ENCODE results near the gene DIDO1.

DIDO1 gene

GRCh38 chr20:62950741-62951140 lies 24.4 kb upstream of the DIDO1 start:
- DNase-seq (ENCODE audit: low spot score) = no peak

- DNase-seq (ENCODE audit: low spot score) = no peak
Observed at GRCh38 chr20:62949962-62950361, 23.7 kb upstream of the DIDO1 start.

- DNase-seq (ENCODE audit: low spot score) = no peak
Observed at GRCh38 chr20:62949153-62949821, 23.0 kb upstream of the DIDO1 start.

- no peak for DNase-seq (ENCODE audit: low spot score)
Observed at GRCh38 chr20:62947532-62948300, 21.4 kb upstream of the DIDO1 start.

- no peak for DNase-seq (ENCODE audit: low spot score)
Observed at GRCh38 chr20:62946918-62947317, 20.6 kb upstream of the DIDO1 start.

- DNase-seq (ENCODE audit: low spot score) = no peak
Observed at GRCh38 chr20:62945771-62946339, 19.6 kb upstream of the DIDO1 start.

GRCh38 chr20:62944746-62945145 lies 18.4 kb upstream of the DIDO1 start:
- DNase-seq (ENCODE audit: low spot score) = no peak

- DNase-seq (ENCODE audit: low spot score) = no peak
Observed at GRCh38 chr20:62944184-62944583, 17.9 kb upstream of the DIDO1 start.

GRCh38 chr20:62943396-62943795 lies 17.1 kb upstream of the DIDO1 start:
- DNase-seq (ENCODE audit: low spot score) = no peak

GRCh38 chr20:62942456-62942855 lies 16.2 kb upstream of the DIDO1 start:
- no peak for DNase-seq (ENCODE audit: low spot score)

- DNase-seq (ENCODE audit: low spot score) = no peak
Observed at GRCh38 chr20:62941792-62942191, 15.5 kb upstream of the DIDO1 start.

- DNase-seq (ENCODE audit: low spot score) = no peak
Observed at GRCh38 chr20:62940875-62941274, 14.6 kb upstream of the DIDO1 start.

- peak; percentile 62 for DNase-seq (ENCODE audit: low spot score)
Observed at GRCh38 chr20:62938105-62938888, 12.0 kb upstream of the DIDO1 start, which contains the start of gene GID8. GID8 (plus strand) TSS chr20:62938147; CDS start chr20:62941503, 3,356 bp downstream.

- peak; percentile 97 for DNase-seq (ENCODE audit: low spot score)
Observed at GRCh38 chr20:62937268-62938104, 11.2 kb upstream of the DIDO1 start.

- DNase-seq (ENCODE audit: low spot score) = no peak
Observed at GRCh38 chr20:62935968-62936585, 9.8 kb upstream of the DIDO1 start.

- no peak for DNase-seq (ENCODE audit: low spot score)
Observed at GRCh38 chr20:62935204-62935967, 9.1 kb upstream of the DIDO1 start.

GRCh38 chr20:62933966-62934365 lies 7.7 kb upstream of the DIDO1 start:
- no peak for DNase-seq (ENCODE audit: low spot score)

GRCh38 chr20:62931464-62931863 lies 5.2 kb upstream of the DIDO1 start:
- DNase-seq (ENCODE audit: low spot score) = no peak

GRCh38 chr20:62929051-62929538 lies 2.8 kb upstream of the DIDO1 start:
- DNase-seq (ENCODE audit: low spot score) = no peak

Measured in HuH-7 (cell line).